Gastrocnemius medialis (tissue), 4 donors: ENCODE results near the gene IGFALS. TPM values are rescaled to one million over a fixed set of nuclear protein-coding genes. Genes with fewer than 3 reads are reported as not detected.

ENCODE experiments used
- ATAC-seq, 2 donors: fragments of 150-250 bp; one replicate each; pipeline ENCODE4 v1.9.1; 2016
- DNase-seq, 2 donors: peaks; one replicate each; pipeline ENCODE4 v3.0.0-alpha.2; 2019
- H3K27ac ChIP-seq, 4 donors: fragments of 200-600 bp; sonication (generic); 1 replicate in 1 of 4; 2 replicates in 3 of 4; pipeline ENCODE4 v1.5.1; 2016 to 2018; ENCODE audit warnings: mild to moderate bottlenecking in 2 of 4, moderate library complexity in 1 of 4
- H3K27me3 ChIP-seq, 3 donors: fragments of 200-600 bp; sonication (generic) in 2 of 3; 1 replicate in 1 of 3; 2 replicates in 2 of 3; pipeline versions ENCODE4 v1.5.1 to v1.6.0; 2016 to 2019; ENCODE audit warnings: mild to moderate bottlenecking in 1 of 3, moderate library complexity in 1 of 3
- H3K36me3 ChIP-seq, 2 donors: fragments of 200-600 bp; sonication (generic) in 1 of 2; one replicate each; pipeline ENCODE4 v1.5.1; 2017 to 2018
- H3K4me1 ChIP-seq, 2 donors: fragments of 200-600 bp; sonication (generic) in 1 of 2; one replicate each; pipeline ENCODE4 v1.5.1; 2016 to 2017; ENCODE audit warnings: mild to moderate bottlenecking in 2 of 2
- H3K4me3 ChIP-seq, 4 donors: fragments of 200-600 bp; sonication (generic) in 3 of 4; 1 replicate in 1 of 4; 2 replicates in 3 of 4; pipeline ENCODE4 v1.5.1; 2016 to 2019; ENCODE audit warnings: mild to moderate bottlenecking in 2 of 4
- H3K9me3 ChIP-seq, 3 donors: fragments of 200-600 bp; sonication (generic) in 2 of 3; 1 replicate in 1 of 3; 2 replicates in 2 of 3; pipeline ENCODE4 v1.5.1; 2016 to 2019
- CTCF ChIP-seq, 5 experiments: fragments of 450-650 bp in 3 of 5; fragments of 200-600 bp in 2 of 5; sonication (generic) in 2 of 5; IDR thresholded peaks in 4 of 5; conservative IDR thresholded peaks in 1 of 5; 1 replicate in 4 of 5; 2 replicates in 1 of 5; pipeline ENCODE4 v1.5.1; 2016 to 2019; ENCODE audit warnings: antibody characterized with exemption in 5 of 5, mild to moderate bottlenecking in 3 of 5, moderate library complexity in 3 of 5
- POLR2A ChIP-seq, 2 donors: fragments of 450-650 bp; IDR thresholded peaks; one replicate each; pipeline ENCODE4 v1.6.1; 2017; ENCODE audit warnings: antibody characterized with exemption in 2 of 2, mild to moderate bottlenecking in 2 of 2, moderate library complexity in 2 of 2
- in situ Hi-C, 4 donors: fragments of 200-750 bp; cut with MboI; loops; one replicate each; pipeline versions ENCODE4 v1.15.0 to v1.8.0; 2017; ENCODE audit warnings: low sequenced_read_pairs in 4 of 4
- intact Hi-C: fragments of 100-400 bp; cut with DNase I; formaldehyde crosslinking; loops from one replicate; pipeline ENCODE4 v1.15.1; 2023; ENCODE audit warnings: low total_unique reads
- total RNA-seq, 4 donors: library from RNA; depleted of rRNA; stranded (reverse); fragments of >200 nt; gene quantifications; one replicate each; pipeline versions ENCODE4 v1.1.0 to v1.2.3, GENCODE V29; 2016

IGFALS gene
- total RNA-seq = under 1 TPM in 2 of 4 donors, not detected in 2; 0.20 to 0.22 TPM

GRCh38 chr16:1793578-1794220 lies at the start of gene IGFALS:
Gene IGFALS (minus strand): TSS chr16:1793705. CDS start chr16:1793652, 53 bp downstream.
- intact Hi-C loops (no loop called here), in situ Hi-C loops (no loop called here)
- Histone ChIP-seq H3K4me3 (no peak within 1 kb of the TSS), H3K36me3 (peaks cover 0 to 11% of the 10 kb centered on the region in 2 donors), H3K9me3 (no peaks in the 10 kb centered on the region), H3K27ac (no peak within 1 kb of the TSS), H3K4me1 (no peaks in the 10 kb centered on the region), H3K27me3 (no peaks in the 10 kb centered on the region)
- no peak for TF ChIP-seq CTCF (IDR thresholded peaks at IDR 0.05 in 4 of 5, conservative IDR thresholded peaks at IDR 0.05 in 1 of 5)
- no peak for TF ChIP-seq POLR2A (IDR thresholded peaks at IDR 0.05)
- no peak for ATAC-seq
- DNase-seq = peak in 1 of 2 donors; percentile 8

GRCh38 chr16:1839554-1839953 lies 46.0 kb upstream of the IGFALS start:
- Histone ChIP-seq H3K36me3 (no peaks in the 10 kb centered on the region), H3K27me3 (no peaks in the 10 kb centered on the region), H3K4me3 (no peak overlapping the region), H3K9me3 (no peaks in the 10 kb centered on the region), H3K27ac (no peak overlapping the region), H3K4me1 (no peaks in the 10 kb centered on the region)
- intact Hi-C loops (no loop called here), in situ Hi-C loops (no loop called here)
- DNase-seq (no peak), ATAC-seq (no peak)
- TF ChIP-seq CTCF (IDR thresholded peaks at IDR 0.05 in 4 of 5, conservative IDR thresholded peaks at IDR 0.05 in 1 of 5) (no peak), POLR2A (IDR thresholded peaks at IDR 0.05) (no peak)

GRCh38 chr16:1834096-1834495 lies 40.6 kb upstream of the IGFALS start:
- Histone ChIP-seq H3K4me3 (no peak overlapping the region), H3K27me3 (no peaks in the 10 kb centered on the region), H3K4me1 (peaks cover 15% of the 10 kb centered on the region in 2 donors), H3K36me3 (no peaks in the 10 kb centered on the region), H3K27ac (no peak overlapping the region), H3K9me3 (no peaks in the 10 kb centered on the region)
- in situ Hi-C loops = no loop called here
- intact Hi-C loops = no loop called here
- ATAC-seq (no peak), DNase-seq (no peak)
- no peak for TF ChIP-seq POLR2A (IDR thresholded peaks at IDR 0.05)
- no peak for TF ChIP-seq CTCF (IDR thresholded peaks at IDR 0.05 in 4 of 5, conservative IDR thresholded peaks at IDR 0.05 in 1 of 5)

- in situ Hi-C loops = no loop called here
- no peak for ATAC-seq
- no peaks in the 10 kb centered on the region for H3K36me3 ChIP-seq
Measured at GRCh38 chr16:1832838-1833454, 39.4 kb upstream of the IGFALS start.

More at GRCh38 chr16:1832838-1833454, 39.4 kb upstream of the IGFALS start:
- H3K27ac ChIP-seq = no peak overlapping the region
- DNase-seq = no peak
- H3K9me3 ChIP-seq = no peaks in the 10 kb centered on the region
- H3K27me3 ChIP-seq = no peaks in the 10 kb centered on the region
- TF ChIP-seq CTCF (IDR thresholded peaks at IDR 0.05 in 4 of 5, conservative IDR thresholded peaks at IDR 0.05 in 1 of 5) (no peak), POLR2A (IDR thresholded peaks at IDR 0.05) (no peak)
- no peak overlapping the region for H3K4me3 ChIP-seq
- H3K4me1 ChIP-seq = peaks cover 24 to 27% of the 10 kb centered on the region in 2 donors
- intact Hi-C loops = no loop called here
